Progenitor cell of endocrine pancreas (in vitro differentiated cells): Measurements from ENCODE around the gene CH25H. TPM values are rescaled to one million over a fixed set of nuclear protein-coding genes. Genes with fewer than 3 reads are reported as not detected.
A peak's percentile ranks its signal among the peaks of the same experiment; 100 is the strongest.

Source experiments
- DNase-seq: peaks from one replicate; pipeline ENCODE4 v3.0.0; 2021; ENCODE audit warnings: low spot score; ENCODE audit not compliant: unreplicated experiment
- H3K27ac Mint-ChIP-seq: 2 replicates; pipeline ENCODE4 v1.8.0; 2021; ENCODE audit warnings: mild to moderate bottlenecking, moderate library complexity, mixed read lengths
- H3K27me3 Mint-ChIP-seq: 2 replicates; pipeline ENCODE4 v1.8.0; 2021; ENCODE audit warnings: mixed read lengths
- H3K36me3 Mint-ChIP-seq: 2 replicates; pipeline ENCODE4 v1.8.0; 2022; ENCODE audit warnings: mixed read lengths; ENCODE audit not compliant: insufficient read depth
- H3K4me1 Mint-ChIP-seq: 2 replicates; pipeline ENCODE4 v1.8.0; 2021; ENCODE audit warnings: low read depth, mixed read lengths
- H3K4me3 Mint-ChIP-seq: 2 replicates; pipeline ENCODE4 v1.8.0; 2021; ENCODE audit warnings: low read depth, mild to moderate bottlenecking, moderate library complexity, mixed read lengths
- H3K9me3 Mint-ChIP-seq: 2 replicates; pipeline ENCODE4 v1.8.0; 2021; ENCODE audit warnings: low read depth, mixed read lengths
- total RNA-seq: library from RNA; stranded (reverse); gene quantifications from 2 replicates; pipeline ENCODE4 v1.2.1, GENCODE V29; 2021
- TF ChIP-seq, protein P1 (sequence below): fragments of 200-600 bp; sonication (generic); IDR thresholded peaks from one replicate; pipeline ENCODE4 v1.5.0; 2021; ENCODE audit warnings: antibody characterized with exemption, mild to moderate bottlenecking; ENCODE audit not compliant: unreplicated experiment

The CH25H gene
- total RNA-seq, 1 donor from 2014 or later: not detected

DNA sequence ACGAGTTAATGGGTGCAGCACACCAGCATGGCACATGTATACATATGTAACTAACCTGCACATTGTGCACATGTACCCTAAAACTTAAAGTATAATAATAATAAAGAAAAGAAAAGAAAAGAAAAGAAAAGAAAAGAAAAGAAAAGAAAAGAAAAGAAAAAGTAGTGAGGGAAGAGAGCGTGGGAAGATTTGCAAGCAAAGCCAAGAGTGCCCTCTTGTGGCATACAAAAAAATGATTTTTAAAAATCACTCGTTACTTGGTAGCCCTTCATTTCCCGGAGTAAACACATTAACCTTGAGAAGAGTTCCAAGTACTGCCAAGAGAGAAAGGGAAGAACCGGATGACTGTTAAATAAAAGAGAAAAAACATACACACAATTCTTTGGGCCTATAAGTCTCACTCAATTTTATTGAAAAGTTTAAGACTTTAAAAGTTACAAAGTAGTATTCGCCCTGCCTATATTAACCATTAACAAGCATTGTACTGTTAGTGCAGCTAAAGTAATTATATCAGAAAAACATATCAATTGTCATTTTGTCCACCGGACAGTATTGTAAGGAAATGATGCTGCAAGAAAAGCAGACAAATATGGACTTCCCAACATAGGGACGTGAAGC is 6.2 kb upstream of the CH25H start:
- no peaks in the 10 kb centered on the region for H3K9me3 Mint-ChIP-seq
- H3K27me3 Mint-ChIP-seq: peaks cover 40% of the 10 kb centered on the region
- H3K36me3 Mint-ChIP-seq: no peaks in the 10 kb centered on the region
- DNase-seq: no peak
- no peak overlapping the region for H3K27ac Mint-ChIP-seq
- H3K4me1 Mint-ChIP-seq: peaks cover 6% of the 10 kb centered on the region
- no peak overlapping the region for H3K4me3 Mint-ChIP-seq
- TF ChIP-seq, protein P1, sequence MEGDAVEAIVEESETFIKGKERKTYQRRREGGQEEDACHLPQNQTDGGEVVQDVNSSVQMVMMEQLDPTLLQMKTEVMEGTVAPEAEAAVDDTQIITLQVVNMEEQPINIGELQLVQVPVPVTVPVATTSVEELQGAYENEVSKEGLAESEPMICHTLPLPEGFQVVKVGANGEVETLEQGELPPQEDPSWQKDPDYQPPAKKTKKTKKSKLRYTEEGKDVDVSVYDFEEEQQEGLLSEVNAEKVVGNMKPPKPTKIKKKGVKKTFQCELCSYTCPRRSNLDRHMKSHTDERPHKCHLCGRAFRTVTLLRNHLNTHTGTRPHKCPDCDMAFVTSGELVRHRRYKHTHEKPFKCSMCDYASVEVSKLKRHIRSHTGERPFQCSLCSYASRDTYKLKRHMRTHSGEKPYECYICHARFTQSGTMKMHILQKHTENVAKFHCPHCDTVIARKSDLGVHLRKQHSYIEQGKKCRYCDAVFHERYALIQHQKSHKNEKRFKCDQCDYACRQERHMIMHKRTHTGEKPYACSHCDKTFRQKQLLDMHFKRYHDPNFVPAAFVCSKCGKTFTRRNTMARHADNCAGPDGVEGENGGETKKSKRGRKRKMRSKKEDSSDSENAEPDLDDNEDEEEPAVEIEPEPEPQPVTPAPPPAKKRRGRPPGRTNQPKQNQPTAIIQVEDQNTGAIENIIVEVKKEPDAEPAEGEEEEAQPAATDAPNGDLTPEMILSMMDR: peak; percentile 73

DNA sequence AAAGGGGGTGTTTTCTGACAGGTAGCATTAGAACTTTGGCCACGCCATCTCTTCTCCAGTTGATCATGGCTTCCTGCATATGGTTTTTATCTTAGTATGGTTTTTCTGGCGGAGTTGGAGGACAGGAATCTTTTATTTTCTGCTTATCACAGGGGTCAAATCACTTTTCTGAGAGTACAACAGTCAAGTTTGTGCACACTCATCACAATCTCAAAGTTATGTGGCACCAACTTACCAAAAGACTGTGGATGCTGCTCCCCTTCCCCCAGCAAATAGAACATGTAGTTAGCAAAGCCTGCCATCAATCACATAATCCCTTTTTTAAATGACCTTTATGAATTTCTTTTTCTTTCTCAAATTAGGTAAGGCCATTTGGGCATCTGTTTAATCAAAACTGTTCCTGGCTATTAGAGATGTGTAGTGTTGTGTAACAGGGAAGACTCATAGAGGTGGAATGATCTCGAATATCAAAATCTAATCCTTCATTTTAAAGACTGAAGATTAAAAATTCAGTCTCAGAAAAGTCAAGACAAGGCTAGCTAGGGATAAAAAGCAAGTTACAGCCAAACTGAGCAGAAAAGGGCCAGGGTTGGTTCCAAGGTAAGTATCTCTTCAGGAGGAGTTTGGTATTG is 3.8 kb upstream of the CH25H start:
- H3K36me3 Mint-ChIP-seq: no peaks in the 10 kb centered on the region
- H3K4me3 Mint-ChIP-seq: no peak overlapping the region
- H3K27me3 Mint-ChIP-seq: peaks cover 43% of the 10 kb centered on the region
- DNase-seq: no peak
- H3K9me3 Mint-ChIP-seq: no peaks in the 10 kb centered on the region
- TF ChIP-seq, protein P1: no peak
- H3K4me1 Mint-ChIP-seq: peaks cover 11% of the 10 kb centered on the region
- no peak overlapping the region for H3K27ac Mint-ChIP-seq

DNA sequence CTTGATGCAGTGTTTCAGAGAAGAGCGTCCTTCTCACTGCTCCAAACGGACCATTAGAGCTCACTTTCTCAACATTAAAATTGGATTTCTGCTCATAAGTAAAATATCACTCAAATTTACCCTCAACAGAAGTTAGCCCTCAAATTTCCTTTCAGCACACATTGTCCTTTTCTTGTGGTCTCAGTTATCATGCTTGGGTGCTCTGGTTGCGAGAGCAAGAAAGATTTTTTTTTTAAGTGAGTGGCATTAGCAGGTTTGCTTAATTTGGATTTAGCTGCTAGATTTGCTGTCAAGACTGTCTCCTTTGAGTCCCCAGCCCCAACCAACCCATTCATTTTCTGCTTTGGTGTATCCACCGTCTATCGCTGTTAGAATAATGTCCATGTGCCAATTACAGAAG is 2.6 kb upstream of the CH25H start:
- H3K36me3 Mint-ChIP-seq: no peaks in the 10 kb centered on the region
- H3K27me3 Mint-ChIP-seq: peaks cover 43% of the 10 kb centered on the region
- H3K27ac Mint-ChIP-seq: no peak overlapping the region
- TF ChIP-seq, protein P1: no peak
- H3K4me3 Mint-ChIP-seq: no peak overlapping the region
- H3K9me3 Mint-ChIP-seq: no peaks in the 10 kb centered on the region
- H3K4me1 Mint-ChIP-seq: peaks cover 7% of the 10 kb centered on the region
- no peak for DNase-seq

DNA sequence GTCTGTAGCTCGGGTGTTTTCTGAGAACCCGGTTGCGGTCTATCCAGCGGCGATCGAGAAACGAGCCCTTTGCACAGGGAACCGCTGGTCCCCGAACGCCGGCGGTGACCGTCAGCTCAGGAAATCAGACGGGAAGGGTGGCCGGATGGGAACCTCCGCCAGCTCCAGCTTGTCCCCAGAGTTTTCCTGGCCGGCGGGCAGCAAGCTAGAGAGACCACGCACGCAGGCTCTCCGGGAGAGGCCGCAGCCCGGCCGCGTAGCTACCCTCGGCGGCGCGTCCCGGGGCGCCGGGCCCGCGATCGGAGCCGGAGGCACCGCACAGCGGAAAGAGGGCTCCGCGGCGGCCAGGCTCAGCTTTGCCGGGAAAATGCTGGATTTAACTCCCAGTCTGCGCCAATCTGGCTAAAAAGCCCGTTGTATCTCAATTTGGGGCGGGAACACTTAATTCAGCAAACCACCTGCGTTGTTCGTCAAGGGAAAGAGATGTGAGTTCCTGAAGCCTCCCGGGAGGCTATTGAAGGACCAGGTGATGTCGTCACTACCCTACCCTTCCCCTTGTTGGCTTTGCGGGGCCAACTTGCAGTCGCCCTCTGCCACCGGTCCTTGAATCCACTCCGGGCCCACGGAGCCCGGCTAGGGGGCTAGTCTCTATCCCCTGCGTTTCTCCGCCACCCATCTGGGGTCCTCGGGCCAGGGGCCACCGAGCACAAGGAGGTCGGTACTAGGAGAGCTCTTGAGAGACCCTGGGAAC is 859 bp upstream of the CH25H start:
- DNase-seq: no peak
- Mint-ChIP-seq H3K27me3 (peaks cover 43% of the 10 kb centered on the region), H3K4me3 (peak overlapping the region; percentile 39), H3K9me3 (no peaks in the 10 kb centered on the region), H3K27ac (no peak overlapping the region), H3K4me1 (peaks cover 7% of the 10 kb centered on the region), H3K36me3 (no peaks in the 10 kb centered on the region)
- TF ChIP-seq, protein P1: no peak

DNA sequence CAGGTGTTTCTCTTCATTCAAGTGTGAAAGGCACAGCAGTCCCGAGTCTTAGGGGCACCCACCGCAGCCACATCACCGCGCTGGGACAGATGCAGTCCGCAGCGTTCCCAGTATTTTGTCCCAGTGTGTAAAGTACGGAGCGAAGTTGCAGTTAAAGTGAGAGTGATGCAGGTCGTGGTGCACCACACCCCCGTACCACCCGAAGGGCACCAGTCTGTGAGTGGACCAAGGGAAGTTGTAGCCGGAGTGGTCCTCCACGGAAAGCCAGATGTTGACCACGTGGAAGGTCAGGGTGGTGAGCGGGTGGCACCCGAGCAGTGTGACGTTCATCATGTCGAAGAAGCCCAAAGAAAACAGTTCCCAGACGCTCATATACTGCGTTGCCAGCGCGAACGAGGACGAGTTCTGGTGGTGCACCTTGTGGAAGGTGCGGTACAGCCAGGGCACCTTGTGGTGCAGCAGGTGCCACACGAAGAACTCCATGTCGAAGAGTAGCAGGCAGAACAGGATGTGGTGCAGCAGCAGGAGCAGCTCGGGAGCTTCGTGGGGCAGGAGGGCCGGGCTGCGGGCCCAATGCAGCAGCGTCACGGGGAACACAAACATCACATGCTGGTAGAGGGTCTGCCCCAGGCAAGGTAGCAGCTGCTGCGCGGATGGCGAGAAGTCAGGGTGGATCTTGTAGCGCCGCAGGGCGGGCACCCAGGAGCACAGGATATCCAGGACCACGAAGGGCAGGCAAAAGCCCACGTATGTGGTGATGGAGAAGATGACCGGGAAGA is 526 bp downstream of the CH25H start:
- TF ChIP-seq, protein P1: no peak
- no peaks in the 10 kb centered on the region for H3K36me3 Mint-ChIP-seq
- peak overlapping the region; percentile 30 for H3K4me3 Mint-ChIP-seq
- peaks cover 36% of the 10 kb centered on the region for H3K27me3 Mint-ChIP-seq
- H3K4me1 Mint-ChIP-seq: peaks cover 7% of the 10 kb centered on the region
- H3K9me3 Mint-ChIP-seq: no peaks in the 10 kb centered on the region
- DNase-seq: no peak
- H3K27ac Mint-ChIP-seq: peak overlapping the region; percentile 60
